ENCODE results near the gene GPR37L1. TPM values are rescaled to one million over a fixed set of nuclear protein-coding genes. Genes with fewer than 3 reads are reported as not detected.
A peak's percentile ranks its signal among the peaks of the same experiment; 100 is the strongest.
"Not testable (repeated sequence)": the region's sequence is repeated elsewhere in the genome, so short reads cannot be mapped to it uniquely, and the experiment has no call there.

The GPR37L1 gene
- polyA plus RNA-seq, 1 donor = 0.08 TPM

DNA sequence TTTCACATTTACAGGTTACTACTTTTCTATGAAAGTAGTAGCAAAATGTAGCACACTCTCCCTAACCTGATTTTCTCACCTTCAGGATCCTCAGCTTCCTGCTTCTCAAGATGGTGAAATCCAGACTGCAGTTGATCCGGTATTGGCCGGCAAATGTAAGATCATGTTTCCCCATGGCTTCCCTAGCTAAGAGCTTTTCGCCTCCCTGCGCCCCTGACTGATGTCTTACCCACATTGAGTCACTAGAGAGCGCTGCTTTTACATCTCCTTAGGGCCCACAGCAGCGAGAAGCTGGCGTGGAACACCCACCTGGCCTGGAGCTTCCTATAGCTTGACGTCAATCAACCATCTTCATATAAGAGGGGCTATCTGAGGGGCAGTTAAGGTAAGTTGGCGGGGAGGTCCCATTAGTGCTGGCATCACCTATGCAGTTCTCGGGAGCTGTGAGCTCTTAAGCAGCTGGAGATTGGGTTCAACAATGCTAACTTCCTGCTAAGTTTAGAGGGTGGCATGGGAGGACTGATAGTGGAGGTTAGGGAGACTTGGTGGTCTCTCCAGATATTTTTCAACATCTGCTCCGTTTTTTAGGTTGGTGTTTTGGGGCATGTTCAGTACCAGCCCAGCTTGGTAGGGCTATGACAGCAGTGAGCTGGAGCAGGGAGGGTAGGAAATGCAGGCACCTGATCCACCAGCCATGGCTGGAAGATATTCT lies 32.2 kb downstream of the GPR37L1 start:
- no peak for DNase-seq (ENCODE audit: low read depth)

DNA sequence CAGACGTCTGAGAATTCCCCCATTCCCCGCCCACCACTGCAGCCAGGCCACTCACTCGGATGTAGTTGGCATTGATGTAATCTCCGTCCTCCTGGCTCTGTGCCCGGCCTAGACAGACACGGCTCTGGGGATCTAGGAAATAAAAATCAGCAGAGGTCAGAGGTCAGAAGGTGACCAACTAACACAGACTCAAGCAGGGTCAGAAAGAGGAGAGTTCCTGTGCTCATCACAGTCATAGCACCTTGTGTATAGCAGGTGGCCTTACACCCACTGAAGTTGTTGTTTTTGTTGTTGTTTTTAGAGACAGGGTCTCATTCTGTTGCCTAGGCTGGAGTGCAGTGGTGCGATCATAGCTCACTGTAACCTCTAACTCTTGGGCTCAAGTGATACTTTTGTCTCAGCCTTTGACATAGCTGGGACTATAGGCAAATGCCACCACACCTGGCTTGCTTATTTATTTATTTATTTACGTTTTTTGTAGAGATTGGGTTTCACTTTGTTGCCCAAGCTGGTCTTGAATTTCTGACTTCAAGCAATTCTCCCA lies 32.8 kb downstream of the GPR37L1 start:
- no peak for DNase-seq (ENCODE audit: low read depth)

DNA sequence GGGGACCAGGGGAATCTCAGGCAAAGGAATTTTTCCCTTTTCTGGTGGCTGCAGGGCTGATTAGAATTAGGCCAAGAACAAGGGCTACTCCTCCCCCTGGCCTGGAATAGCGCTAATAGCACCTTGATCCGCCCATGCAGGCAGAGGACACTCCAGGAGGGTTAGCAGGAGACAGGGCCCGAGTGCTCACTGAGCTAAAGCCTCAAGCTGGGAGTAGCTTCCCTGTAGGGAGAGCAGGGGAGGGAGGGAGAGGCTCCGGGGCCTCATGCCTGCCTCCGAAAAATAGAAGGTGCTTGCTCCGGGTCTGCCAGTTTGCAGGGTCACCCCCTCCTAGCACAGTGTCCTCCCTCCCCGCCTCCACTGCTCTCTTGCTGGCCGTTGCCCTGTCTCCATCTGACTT lies 33.9 kb downstream of the GPR37L1 start:
- no peak for DNase-seq (ENCODE audit: low read depth)

DNA sequence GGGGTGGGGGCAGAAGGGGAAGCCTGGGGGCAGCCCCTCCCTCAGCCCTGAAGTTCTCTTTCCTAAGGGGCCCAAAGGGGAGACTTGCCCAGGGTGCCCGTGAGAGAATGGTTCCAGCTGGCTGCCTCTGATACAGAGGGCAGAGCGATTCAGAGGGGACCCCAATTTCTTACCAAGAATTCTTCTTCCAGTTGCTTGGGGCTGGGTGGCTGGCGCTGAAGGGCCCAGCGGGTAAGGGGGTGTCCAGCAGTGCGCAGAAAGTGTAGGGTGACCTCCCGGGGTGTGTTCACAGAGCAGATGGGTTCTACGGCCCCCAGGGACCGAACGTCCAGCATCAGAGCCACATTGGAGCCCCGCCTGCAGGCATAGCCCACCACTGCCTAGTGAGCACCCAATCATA lies 35.2 kb downstream of the GPR37L1 start:
- no peak for DNase-seq (ENCODE audit: low read depth)

DNA sequence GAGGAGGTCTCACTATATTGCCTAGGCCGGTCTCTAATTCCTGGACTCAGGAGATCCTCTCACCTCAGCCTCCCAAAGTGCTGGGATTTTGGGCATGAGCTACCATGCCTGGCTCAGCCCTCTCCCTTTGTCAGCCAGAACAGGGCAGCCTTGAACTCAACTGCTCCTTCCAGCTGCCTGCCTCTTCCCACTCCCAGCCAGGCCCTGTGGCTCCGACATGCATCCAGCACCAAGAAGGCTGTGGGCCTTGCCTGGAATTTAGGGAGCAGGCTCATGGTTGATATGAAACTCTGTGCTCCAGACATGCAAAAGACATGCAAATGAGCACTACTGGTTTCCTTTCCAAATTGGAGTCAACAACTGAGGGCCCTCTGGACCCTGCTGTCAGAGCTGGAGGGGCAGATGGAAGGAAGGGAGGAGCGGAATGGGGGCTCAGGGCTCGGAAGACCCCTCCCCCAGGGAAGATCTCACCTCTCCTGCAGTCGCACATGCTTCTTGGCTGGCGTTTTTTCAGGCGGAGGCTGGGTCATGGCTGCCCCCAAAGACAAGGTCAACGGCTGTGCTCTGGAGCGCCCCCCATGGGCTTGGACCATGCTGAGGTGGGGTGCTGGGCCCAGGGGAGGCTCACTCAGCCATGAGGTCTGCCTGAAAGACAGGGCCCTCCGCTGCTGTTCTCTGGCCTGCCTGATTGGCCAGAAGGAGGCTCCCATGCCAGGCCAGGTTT lies 36.3 kb downstream of the GPR37L1 start:
- no peak for DNase-seq (ENCODE audit: low read depth)

DNA sequence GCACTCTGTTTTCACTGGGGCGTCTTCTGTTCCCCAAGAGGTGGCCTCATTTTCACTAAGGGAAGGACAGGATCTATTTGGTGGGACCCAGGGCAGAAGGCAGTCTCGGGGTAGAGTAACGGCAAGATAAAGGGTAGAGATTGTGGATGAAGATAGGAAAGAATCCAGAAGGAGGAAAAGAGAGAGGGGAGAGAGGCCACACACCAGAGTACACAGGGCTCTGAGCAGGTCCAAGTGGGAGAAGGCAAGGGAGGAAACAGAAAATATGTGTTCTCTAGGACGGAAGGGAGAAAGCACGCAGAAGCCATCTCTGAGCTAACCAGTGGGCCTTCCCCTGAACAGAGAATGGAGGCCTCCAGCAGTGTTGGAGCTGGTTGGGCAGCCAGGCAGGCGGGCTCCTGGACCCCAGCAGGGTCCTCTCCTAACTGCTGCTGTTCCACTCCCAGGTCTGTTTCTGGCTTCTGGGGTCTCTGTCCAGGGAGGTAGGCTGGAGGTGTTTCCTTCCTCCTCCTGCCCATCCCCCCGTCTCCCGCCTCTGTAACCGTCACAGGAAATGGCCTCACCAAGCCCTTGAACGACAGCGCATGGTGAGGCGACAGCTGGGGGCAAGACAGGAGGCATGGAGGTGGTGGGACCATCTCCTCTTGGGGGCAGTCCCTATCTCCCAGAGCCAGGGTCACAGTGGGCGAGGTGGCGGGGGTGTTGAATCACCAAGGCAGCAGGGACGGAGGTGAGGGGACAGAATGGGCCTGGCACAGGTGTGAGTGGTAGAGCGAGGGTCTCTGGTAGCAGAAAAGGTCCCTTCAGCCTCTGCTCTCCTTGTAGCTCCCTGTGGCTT lies 37.0 kb downstream of the GPR37L1 start:
- no peak for DNase-seq (ENCODE audit: low read depth)

DNA sequence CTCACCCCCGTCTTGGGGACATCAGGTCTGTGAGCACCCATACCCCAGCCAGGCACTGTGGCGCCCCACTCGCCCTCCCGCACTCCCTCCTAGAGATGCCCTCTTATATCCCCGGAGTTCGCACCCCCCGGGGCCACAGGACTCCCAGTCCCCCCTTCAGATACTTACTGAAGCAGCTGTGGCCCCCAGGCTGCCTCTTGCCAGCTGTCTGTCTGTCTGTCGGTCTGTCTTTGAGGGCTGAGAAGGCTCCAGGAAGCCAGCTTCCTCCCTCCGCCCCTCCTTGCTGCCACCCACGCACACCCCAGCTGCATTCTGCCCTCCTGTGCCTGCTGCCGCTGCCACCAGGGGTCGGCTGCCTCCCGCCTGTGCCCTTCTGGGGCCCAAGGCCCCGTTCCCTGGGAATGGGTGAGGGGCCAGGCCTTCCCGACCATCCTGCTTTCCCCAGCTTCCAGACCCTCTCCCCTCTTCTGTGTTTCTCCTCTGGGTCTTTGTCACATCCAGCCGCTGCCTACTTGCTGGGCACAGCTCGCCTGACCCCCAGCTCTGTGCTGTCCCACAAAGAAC lies 37.7 kb downstream of the GPR37L1 start, which contains the start of gene PTPN7:
Gene PTPN7 (minus strand): TSS at position 226 of the 564 bp plus-strand sequence. CDS start 1,200 bp downstream, outside the sequence.
- DNase-seq (ENCODE audit: low read depth) = no peak

DNA sequence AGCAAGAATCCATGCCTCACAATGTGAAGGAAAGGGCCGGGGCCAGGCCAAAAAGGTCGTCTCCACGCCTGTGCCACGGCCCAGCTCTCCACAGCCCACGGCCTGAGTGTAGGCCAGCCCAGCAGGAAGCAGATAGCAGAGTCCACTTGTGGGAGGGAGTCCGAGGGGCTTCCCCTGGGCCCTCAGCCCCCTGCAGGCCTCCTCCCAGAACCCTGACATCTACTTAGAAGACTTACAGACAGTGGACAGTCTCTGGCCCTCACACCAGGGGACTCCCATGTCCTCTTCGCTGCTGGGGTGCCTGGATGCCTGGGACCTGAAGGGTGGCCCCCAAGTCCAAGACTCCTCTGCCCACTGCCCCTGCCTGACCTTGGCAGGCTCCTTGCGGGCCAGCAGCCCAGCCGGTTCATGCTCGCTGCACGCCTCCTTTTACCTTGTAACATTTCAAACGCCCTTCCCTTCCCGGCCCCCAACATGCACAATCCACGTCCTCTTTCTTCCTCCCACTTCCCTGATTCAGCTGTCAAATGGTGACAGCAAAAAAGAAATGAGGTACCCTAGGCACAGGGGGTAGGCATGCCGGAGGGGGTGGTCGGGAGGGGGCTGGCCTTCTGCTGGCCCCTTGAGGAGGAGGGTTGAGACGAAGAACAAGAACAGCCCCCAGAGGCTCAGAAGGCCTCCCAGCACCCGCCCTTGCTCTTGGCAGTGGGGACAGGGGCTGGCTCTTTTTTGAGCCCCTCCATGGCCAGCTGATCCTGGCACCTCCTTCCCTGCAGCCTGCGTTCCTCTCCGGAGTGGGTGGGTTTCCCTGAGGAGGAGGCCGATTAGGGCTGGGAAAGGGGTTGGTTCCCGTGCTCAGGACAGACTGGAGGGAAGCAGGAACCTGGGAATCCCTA lies 38.7 kb downstream of the GPR37L1 start:
- DNase-seq (ENCODE audit: low read depth) = no peak

DNA sequence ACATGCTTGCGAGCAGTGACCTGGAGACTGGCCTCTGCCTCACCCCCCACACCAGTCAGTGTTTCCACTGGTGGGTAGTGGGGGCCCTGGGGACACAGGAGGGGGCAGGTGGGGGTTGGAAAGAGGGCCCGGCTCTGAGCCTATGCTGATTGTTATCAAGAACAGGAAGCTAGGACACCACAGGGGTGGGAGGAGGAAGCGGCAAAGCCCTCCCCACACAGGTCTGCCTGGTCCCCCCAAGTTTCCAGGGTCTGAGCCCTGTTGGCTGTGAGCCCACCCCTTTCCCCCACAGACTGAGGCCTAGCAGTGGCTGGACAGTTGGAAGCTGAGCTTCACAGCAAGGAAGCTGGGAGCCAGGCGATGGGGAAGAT lies 39.3 kb downstream of the GPR37L1 start:
- no peak for DNase-seq (ENCODE audit: low read depth)

DNA sequence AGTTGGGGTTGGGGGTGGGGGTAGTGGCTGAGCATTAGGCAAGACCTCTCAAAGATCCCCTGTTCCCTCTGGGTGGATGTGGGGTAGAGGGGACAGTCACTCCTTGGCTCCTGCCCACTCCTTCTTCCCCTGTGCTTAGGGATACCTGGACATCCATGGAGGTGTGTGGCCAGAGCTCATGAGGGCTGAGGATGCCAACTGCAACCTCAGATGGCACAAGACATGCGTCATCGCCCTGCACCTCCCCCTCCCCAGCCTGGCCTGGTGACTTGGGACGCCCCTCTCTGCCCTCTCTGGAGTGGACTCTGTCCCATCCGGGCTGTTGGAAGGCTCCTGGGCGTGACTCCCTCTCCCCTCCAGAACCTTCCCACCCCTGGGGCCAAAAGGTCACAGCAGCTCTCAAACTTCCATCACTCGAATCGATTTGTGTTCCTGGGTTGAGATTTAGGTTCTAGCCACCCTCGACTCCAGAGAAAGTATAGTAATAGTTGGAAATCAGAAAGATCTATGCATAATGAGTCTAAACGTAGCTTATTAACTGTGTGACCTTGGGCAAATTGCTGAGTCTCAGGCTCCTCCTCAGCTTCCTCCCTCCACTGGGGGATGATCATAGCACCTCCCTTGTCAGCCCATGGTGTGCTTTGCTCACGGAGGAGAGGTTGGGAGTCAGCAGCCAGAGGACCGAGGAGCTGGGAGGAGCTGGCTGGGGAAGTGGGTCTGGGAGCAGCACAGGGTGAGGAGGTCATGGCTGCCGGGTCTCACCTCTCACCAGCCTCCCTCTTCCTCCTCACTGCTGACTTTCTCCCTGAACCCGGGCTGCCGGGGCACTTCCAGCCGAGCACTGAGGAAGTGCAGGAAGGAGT lies 39.9 kb downstream of the GPR37L1 start:
- no peak for DNase-seq (ENCODE audit: low read depth)

DNA sequence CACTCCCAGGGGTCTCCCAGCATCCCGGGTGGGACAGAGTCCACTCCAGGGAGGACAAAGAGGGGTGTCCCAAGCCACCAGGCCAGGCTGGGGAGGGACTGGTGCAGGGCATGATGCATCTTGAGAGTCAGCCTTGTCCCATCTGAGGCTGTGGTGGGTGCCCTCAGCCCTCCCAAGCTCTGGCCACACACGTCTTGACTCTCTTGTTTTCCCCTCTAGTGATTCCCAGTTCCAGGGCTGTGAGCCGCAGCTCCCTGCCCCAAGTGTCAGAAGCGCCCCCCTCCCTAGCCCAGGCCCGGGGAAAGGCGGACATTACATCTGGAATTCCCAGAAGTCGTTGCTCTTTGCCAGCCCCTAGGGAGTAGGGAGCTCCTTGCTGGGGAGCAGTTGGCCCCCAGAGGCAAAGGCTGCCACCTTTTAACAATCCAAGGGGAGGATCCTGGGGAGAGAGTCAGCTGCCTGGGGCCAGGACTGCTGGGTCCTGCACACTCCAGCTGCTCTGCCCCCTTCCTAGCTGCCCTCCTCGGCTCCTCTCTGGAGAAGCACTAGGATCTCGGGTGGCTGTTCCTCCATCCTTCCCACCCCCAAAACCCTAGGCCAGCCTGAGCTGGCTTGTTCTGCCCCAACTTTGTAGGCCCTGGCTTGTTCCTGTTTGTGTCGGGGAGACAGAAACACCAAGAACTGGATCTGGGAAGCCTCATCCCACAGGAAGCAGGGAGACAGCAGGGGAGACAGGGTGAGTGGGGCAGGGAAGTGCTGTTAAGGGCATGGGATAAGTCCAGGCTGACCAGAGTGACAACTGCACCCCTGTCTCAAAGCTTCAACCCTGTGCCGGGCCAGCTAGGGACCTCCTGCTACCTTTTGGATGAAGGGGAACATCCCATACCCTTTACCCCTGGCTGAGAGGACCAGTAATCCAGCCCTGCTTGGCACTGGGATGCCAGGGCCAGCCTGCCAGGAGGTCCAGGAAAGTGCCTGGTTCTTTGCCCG lies 40.9 kb downstream of the GPR37L1 start:
- no peak for DNase-seq (ENCODE audit: low read depth)

DNA sequence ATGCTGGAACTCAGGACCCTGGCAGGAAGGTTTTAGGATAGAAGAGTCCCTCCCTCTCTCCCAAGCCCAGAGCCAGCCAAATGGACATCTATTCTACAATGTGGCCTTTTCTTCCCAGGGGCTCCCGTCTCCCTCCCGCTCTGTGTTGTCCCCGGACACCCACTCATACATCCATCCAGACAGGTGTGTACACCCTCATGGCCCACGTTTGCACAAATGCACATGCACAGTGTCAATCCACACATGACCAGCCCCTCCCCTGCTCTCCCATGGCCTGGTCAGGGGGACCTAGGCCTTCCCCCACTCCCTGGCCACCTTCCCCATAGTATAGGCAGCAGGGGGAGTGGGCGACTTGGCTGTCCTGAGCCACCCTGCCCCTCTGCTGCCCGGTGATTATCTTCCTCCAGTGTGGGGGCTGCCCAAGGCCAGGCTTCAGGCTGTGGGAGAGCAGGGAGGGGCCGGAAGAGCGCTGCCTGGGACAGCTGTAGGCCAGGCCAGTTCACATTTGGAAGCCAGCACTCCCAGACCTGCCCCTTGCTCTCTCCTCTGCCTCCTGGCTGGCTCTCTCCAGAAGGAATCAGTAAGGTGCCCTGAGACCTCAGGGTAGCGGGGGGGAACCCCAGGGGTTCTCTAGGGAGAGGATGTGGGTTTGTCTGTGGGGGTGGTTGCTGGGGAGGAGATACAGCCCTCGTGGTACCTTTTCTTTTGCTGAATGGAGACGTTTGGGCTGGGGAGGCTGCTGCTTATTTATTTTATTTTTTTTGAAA lies 41.7 kb downstream of the GPR37L1 start:
- no peak for DNase-seq (ENCODE audit: low read depth)

DNA sequence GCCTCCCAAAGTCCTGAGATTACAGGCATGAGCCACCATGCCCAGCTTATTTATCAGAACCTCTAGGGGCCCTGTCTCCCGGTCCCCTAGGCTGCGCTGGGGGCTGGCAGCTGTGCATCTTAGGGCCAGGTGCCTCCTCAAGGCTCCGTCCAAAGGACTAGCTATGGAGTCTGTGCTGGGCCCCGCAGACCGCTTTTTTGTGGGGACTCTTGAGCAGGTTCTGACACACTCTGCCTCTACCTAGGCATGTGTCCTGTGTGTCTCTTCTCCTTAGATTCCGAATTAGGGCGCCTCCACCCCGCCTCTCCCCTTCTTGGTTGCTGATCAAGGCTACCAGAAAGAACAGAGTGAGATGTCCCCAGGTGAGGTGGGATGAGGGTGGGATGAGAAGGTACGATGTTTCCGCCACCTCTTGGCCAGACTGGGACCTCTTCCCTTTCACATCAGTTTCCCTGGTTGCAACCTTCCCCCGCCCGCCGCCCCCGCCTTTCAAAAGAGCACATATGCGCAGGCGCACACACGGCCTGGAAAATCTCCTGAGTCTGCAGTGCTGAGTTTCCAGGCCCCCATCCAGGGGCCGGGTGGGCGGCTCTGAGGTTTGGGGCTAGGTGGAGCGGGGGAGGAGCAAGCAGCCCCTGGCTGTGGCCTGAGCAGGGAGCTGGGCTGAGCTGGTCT lies 42.7 kb downstream of the GPR37L1 start:
- DNase-seq (ENCODE audit: low read depth) = peak; percentile 49

DNA sequence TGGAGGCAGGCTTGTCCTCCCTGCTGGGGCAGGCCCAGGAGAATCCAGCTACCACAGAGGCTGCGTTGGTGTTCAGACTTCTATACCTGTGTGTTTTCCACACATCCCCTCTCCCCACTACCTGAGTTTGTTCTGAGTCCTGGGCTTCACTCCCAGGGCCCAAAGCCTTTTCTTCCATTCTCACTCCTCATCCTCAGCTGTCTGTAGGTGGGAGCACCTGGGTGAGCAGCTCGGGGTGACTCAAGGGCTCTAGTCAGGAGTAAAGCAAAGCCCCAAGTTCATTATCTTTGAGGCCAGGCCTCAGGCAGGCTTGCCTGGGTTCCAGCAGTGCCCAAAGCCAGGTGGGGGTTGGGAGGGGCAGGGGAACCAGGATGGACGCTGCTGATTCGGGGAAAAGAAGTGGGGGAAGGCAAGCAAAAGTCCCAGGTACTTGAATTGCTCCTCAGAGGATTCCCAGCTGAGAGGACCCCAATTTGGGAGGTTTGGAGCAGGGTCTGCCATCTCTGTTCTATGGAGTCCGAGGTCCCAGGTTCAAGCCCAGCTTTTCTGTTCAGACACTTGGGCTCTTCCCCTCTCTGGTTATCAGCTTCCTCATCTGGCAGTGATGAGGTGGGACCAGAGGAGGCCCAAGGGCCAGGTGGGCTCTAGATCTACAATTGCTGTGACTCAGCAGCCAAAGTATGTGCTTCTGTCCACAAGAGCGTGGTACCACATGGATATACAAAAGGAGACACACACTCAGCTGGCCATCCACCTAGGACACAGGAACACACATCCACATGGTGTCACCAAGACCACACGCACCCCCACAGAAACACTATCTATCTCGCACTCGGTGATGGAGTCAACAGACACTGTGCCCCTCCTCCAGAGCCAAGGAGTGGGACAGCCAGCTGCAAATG lies 43.5 kb downstream of the GPR37L1 start:
- no peak for DNase-seq (ENCODE audit: low read depth)

DNA sequence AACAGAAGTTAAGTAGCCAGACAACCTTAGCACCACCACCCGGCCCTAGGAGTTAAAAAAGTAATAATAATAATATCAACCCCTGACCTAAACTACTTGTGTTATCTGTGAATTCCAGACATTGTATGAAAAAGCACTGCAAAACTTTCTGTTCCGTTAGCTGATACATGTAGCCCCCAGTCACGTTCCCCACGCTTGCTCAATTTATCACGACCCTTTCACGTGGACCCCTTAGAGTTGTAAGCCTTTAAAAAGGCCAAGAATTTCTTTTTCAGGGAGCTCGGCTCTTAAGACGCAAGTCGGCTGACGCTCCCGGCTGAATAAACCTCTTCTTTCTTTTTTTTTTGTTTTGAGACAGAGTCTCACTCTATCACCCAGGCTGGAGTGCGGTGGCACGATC lies 44.3 kb downstream of the GPR37L1 start:
- DNase-seq (ENCODE audit: low read depth) = not testable (repeated sequence)
